Activated CD8-positive, alpha-beta memory T cell treated with anti-CD3 and anti-CD28 coated beads, Interleukin-2, amount 50 U/mL, for 1 hour (primary cell): ENCODE measurements around the gene ASTN2.
"Not testable (repeated sequence)": the region's sequence is repeated elsewhere in the genome, so short reads cannot be mapped to it uniquely, and the experiment has no call there.

ENCODE experiments used
- DNase-seq: peaks from one replicate; pipeline ENCODE4 v3.0.0-alpha.2; 2020; ENCODE audit errors: extremely low read depth

The ASTN2 gene

DNA sequence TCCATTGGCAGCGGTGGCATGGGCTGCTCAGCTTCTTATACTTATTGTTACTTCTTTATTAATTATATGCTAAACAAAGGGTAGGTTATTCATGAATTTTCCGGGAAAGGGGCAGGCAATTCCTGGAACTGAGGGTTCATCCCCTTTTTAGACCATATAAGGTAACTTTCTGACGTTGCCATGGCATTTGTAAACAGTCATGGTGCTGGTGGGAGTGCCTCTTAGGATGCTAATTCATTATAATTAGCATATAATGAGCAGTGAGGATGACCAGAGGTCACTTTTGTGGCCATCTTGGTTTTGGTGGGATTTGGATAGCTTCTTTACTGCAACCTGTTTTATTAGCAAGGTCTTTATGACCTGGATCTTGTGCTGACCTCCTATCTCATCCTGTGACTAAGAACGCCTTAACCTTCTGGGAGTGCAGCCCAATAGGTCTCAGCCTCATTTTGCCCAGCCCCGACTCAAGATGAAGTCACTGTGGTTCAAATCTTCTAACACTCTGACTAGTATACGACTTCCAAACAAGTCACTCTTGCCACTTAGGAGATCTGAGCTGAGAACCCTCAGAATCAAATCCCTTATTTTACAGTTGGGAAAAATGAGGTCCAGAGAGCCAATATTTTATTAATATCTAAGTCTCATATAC, 490.3 kb downstream of the ASTN2 start:
- DNase-seq: no peak

DNA sequence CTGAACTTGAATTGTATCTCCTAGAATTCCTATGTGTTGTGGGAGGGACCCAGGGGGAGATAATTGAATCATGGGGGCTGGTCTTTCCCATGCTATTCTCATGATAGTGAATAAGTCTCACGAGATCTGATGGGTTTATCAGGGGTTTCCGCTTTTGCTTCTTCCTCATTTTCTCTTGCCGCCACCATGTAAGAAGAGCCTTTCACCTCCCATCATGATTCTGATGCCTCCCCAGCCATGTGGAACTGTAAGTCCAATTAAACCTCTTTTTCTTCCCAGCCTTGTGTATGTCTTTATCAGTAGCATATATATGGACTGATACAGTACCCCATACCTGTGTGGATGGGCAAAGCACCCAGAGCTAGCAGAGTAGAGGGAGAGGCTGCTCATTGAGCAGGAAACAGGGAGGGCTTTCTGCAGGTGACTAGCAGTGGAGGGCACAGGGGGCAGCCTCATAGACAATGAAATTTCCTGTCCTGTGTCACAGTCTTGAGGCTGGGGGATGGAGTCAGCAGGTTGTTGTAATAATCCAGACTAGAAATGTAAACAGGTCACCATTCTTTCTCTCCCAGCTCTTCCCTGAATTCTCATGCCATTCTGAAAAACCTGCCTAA, 496.9 kb downstream of the ASTN2 start:
- not testable (repeated sequence) for DNase-seq

DNA sequence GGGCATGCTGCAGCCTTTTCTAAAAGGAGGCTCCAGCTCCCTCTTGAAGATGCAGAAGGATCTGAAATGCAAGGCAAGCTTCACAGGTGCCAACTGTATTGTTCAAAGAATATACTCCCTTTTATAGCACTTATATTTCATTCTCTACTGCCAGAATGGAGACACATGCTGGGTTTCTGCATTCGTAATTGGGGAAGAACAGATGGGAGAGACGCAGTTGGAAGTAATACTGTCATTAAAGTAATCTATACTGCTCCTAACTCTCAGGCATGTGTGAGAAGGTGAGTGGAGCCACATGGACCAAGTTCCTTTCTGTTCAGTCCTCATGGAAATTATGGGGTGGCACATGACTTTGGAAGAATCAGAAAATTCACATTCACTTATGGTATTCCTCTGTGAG, 501.3 kb downstream of the ASTN2 start:
- DNase-seq: no peak

DNA sequence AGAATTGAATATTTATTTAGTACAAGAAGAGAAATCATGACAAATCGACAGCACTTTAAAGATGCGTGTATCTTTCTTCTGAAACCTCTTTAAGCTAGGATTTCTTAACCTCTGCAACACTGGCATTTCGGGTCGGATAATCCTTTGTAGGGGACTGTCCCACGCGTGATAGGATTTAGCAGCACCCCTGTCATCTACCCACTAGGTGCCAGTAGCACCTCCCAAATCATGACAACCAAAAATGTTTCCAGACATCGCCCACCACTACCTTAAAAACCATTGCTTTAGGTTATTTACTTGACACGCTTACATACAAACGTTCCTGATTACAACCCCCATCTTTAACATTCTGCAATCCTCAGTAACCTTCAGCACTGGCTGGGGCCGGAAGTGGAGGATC, 504.7 kb downstream of the ASTN2 start:
- DNase-seq: no peak

DNA sequence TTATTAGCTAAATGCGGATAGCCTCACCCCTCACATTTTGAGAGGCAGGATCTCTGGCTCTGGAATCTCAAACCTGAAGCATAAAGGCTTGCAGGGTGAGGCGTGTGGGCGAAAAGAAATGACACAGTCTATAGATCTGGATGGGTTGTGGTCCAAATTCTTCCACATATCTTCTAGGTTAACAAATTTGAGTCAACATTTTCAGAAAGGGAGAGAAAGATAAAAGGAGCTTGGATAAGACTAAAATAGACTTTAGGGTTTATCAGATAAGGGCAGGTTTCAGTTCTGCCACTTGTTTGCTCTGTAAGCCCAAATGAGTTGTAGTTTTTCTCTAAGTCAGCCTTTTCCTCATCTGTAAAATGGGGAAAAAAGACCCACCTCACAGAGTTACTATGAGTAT, 506.9 kb downstream of the ASTN2 start:
- DNase-seq: no peak

DNA sequence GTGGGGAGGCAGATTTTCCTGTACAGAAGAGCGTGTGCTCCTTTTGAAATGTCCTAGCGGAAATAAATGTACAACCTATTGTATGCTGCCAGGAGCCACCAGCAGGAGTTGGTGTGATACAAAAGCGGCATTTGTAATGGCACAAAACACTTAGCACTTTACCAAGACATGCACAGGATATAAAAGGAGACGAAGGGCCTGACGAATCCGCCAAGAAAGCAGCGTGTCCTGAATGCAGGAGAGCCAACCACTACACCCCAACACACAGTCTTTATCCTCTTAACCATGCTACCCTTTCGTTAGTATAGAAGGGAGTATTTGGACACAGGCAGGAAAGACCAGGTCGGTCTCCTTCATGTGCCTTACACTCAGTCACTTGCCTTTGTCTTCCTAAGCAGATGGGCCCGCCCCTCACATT, 509.7 kb downstream of the ASTN2 start:
- DNase-seq: no peak

DNA sequence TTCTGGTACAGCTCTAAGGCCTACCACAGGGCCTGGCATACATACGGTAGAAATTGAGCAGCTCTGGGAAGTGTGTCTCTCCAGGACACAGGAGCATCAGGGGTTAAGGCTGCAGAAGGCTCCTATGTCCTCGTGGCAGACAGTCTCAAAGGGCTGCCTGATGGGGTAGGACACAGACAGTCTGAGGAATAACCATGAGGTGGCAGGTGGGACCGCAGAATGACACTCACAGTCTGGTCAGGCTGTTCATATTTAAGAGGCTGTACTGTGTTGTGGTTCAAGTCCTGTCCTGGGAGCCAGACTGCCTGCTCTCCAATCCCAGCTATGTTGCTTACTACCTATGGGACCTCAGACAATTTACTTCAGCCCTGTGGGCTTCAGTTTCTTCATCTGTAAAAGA, 510.7 kb downstream of the ASTN2 start:
- no peak for DNase-seq

DNA sequence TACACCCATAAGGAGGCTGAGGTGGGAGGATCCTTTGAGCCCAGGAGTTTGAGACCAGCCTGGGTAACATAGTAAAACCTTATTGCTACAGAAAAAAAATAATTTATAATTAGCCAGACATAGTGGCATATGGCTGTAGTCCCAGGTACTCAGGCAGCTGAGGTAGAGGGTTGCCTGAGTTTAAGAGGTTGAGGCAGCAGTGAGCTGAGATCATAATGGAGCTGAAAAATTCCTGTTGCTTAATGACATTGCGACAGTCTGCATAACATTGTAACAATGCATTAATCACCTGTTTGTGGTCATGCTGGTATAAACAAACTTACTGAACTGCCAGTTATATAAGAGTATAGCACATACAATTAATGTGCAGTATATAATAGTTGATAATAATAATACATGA, 513.6 kb downstream of the ASTN2 start:
- no peak for DNase-seq

DNA sequence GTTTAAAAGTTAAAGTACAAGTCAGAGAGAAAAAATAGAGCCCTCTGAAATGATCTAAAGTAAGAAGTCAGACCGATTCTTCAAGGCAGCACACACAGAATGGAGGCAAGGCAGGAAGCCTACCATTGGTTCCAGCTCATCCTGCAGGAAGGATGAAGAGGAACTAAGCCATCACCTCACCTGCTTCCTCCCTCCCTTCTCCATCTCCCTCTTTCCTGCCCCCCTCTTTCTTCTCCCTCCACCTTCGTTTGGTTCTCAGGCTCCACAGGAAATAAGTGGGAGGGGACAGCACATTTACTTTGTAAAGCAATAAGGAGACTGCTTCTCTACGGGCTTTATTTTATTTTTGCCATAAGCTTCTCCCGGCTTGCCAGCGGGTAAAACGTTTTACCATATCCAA, 514.3 kb downstream of the ASTN2 start:
- no peak for DNase-seq

DNA sequence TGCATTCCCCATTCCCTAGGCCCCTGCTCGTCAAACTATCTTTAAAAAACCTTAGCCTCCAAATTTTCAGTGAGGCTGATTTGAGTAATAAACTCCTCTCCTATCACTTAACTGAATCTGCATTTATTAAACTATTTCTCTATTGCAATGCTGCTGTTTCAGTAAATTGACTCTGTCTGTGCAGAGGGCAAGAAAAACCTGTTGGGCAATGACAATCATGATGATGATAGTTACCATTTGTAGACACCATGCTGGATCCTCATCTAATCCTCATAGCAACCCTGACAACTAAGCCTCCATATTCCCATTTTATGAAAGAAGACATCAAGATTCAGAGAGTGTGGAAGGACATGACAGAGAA, 514.9 kb downstream of the ASTN2 start:
- DNase-seq: no peak

DNA sequence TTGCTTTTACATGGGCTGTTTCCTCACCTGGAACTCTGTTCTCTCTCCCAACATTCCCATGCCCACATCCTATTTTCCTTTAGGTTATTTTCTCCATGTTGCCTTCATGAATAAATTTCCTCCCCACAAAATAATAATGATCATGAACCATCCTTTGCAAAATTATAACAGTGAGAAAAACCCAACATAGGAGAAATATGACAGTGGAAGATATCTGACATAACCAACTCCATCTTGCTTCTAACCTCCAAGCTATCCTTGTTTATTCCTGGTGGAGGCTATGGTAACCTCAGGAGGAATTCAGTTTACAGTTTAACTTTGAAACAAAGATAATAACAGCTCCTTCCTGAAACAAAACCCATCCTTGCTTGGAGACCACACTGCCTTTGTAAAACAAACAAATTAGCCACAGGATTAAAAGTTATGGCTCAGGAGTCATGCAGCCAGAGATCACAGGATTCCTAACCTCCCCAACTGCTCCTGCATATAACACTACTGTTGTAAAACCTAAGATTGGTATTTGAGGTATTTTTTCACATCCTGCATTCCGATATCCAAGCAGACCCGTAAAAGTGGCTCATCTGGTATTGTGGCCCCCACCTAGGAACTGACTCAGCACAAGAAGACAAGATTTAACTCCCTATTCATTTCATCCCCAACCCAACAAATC, 515.4 kb downstream of the ASTN2 start:
- DNase-seq: no peak

DNA sequence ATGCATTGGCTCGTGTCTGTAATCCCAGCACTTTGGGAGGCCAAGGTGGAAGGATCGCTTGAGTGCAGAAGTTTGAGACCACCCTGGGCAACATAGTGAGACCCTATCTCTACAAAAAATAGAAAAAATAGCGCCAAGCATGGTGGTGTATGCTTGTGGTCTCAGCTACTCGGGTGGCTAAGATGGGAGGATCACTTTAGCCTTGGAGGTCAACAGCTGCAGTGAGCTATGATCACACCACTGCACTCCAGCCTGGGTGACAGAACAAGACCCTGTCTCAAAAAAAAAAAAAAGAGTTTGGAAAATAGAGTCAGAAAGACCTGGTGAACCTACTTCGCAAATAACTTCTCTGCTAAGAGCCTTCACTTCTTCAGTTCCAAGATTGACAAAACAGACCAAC, 516.7 kb downstream of the ASTN2 start:
- DNase-seq: not testable (repeated sequence)

DNA sequence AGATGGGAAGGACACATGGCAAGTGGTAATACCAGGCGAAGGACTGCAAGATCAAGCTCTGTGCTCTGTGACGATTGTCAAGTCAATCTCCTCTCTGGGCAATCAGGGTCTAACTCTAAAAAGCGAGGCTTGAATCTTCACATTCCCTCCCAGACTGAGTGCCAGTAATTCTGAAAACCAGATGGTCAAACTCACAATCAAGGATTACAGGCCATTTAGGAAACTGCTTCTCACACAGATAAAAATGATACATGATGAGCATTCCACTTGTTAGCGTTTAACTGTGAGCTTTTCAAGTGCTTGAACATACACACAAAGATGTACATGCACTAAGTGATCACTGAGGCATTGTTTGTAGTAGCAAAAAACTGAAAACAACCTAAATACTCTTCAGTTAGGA, 517.7 kb downstream of the ASTN2 start:
- no peak for DNase-seq

DNA sequence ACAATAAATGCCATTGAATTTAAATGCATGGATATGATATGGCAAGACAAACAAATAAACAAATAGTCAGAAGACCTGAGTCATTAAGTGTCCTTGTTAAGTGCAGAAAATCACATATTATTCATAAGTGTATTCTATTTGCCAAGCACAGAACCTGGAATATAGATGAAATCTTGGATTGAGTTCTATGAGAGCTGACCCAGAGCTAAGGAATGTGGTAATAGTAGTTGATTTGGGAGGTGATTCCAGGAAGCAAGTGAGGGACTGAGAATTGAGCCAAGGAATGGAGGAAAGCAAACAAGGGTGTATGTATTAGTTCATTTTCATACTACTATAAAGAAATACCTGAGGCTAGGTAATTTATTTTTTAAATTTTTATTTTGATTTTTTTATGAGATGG, 518.9 kb downstream of the ASTN2 start:
- DNase-seq: no peak

DNA sequence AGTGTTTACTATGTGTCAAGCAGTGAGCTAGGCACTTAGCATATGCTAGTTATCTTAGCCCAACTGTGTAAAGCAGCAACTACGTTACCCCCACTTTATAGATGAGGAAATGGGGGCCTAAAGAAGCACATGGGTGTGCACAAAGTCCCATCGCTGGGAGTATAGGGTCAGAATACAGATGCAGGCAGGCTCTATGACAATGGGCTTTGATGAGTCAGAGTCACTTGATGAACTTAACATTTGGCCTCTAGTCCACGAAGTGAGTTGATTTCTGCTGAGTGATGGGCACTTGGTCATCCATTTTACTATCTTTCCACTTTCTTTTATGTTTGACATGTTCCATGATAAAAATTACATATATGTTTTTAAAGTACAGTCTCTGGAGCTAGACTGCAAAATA, 523.4 kb downstream of the ASTN2 start:
- no peak for DNase-seq

DNA sequence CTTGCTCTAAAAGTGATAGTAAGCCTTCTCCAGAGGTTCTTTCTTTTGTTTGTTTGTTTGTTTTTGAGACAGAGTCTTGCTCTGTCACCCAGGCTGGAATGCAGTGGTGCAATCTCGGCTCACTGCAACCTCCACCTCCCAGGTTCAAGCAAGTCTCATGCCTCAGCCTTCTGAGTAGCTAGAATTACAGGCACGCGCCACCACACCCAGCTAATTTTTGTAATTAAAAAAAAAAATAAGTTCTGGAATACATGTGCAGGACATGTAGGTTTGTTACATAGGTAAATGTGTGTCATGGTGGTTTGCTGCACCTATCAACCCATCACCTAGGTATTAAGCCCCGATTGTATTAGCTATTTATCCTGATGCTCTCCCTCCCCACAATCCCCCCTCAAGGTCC, 526.4 kb downstream of the ASTN2 start:
- not testable (repeated sequence) for DNase-seq

DNA sequence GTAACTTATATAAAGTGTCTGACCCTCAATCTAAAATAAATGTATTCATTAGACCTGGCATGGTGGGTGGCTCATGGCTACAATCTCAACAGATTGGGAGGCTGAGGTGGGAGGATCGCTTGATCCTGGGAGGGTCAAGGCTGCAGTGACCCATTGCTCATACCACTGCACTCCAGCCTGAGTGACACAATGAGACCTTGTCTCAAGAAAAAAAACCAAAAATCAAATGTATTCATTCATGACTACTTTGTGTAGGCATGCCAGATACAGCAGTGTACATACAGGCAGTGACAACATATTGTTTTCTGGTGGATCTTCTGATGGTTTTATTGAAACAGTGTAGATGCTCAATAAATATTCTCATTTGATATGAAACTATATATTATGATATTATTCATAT, 526.8 kb downstream of the ASTN2 start:
- no peak for DNase-seq

DNA sequence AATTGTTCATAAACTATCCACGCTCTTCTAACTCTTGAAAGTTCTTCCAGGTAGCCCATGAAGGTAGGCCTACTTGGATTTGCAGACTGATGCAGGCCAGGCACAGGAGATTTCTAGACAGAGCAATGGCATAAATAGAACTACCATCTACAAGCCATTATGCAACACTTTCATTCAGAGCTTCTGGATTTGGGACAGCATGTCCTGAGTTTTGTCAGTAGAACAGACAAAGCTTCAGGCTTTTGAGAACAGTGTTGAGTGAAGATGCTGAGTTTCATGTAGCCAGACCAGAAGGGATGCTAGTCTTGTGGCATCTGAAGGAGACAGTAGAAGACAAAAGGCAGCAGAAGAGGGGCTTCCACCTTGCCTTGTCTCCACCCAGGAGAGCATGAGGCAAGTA, 531.2 kb downstream of the ASTN2 start:
- DNase-seq: no peak

DNA sequence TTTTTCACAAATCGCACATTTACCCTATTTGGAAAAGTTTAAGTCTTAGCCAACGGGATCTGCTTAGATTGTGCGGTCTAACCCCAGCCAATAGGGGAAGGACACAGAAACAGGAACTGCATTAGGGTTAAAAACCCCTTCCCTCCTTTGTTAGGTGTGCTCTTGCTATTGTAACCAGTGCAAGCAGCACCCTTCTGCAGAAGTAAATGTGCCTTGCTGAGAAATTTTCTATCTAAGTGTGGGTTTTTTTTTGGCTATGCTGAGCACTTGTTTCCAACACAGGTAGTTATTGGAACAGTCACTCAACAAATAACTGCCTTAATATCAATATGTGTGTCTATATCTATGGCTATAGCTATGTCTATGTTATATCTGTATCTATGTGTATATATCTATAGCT, 537.8 kb downstream of the ASTN2 start:
- DNase-seq: no peak

DNA sequence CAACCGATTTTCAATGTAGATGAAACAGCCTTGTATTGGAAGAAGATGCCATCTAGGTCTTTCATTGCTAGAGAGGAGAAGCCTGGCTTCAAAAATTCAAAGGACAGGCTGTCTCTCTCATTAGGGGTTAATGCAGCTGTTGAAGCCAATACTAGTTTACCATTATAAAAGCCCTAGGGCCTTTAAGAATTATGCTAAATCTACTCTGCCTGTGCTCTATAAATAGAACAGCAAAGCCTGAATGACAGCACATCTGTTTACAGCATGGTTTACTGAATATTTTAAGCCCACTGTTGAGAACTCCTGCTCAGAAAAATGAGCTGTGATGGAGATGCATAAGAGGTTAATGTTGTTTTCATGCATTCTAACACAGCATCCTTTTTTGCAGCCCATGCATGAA, 539.3 kb downstream of the ASTN2 start:
- DNase-seq: no peak

DNA sequence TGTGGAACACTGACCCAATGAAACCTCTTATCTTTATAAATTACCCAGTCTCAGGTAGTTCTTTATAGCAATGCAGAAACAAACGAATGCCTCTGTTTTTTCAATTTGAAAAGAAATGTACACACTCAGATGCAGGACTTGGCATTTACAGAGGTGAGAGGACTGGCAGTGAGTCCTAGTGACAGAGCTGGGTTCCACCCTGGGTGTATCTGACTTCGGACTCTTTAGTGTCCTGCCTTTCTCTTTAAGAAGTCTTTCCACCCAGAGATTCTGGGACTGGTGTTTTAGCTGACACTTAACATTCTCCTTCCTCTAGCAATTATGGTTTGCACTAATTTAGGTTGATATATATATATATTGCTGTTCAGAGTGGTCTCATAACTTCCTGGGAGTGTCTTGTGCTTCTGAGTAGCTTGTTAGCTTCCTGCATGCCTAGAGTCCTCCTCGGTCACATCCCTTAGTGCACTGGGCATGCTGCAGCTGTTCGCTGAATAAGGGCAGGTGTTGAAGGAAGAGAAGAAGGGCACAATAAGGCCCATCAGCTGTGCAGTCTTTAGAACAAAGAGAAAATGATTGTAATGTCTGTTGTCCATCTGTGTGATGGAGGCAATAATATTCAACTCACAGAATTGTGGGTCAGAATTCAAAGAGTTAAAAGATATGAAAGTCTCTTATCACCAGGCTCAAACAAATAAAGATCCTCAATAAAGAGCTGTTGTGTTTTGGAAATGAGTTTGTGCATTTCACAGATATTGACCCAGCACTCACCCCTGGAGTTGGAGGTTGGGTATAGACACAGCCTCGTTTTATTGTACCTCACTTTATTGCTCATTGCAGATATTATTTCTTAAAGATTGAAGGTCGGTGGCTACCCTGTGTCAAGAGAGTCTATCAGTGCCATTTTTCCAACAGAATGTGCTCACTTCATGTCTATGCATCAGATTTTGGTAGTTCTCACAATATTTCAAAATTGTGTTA, 540.6 kb downstream of the ASTN2 start:
- no peak for DNase-seq

DNA sequence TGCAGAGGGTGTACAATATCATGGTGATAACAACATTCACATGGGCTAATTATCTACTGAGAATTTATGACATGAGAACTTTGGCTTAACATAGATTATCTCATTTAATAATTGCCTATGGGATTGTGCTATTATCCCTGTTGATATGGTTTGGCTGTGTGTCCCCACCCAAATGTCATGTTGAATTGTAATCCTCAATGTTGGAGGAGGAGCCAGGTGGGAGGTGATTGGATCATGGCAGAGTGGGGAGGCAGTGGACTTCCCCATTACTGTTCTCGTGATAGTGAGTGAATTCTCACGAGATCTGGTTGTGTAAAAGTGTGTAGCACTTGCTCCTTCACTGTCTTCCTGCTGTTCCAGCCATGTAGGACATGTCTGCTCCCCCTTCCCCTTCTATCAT, 541.4 kb downstream of the ASTN2 start:
- DNase-seq: no peak
